HFFc6 (cell line): ENCODE measurements around the gene THUMPD1. TPM values are rescaled to one million over a fixed set of nuclear protein-coding genes. Genes with fewer than 3 reads are reported as not detected.

Source experiments
- DNase-seq: peaks from one replicate; pipeline ENCODE4 v3.0.0-alpha.2; 2018
- H3K27ac Mint-ChIP-seq: 2 replicates; pipeline ENCODE4 v1.8.0; 2020; ENCODE audit warnings: mild to moderate bottlenecking, mixed read lengths
- H3K27me3 Mint-ChIP-seq: 2 replicates; pipeline ENCODE4 v1.8.0; 2021; ENCODE audit warnings: mild to moderate bottlenecking, moderate library complexity, mixed read lengths; ENCODE audit not compliant: insufficient read depth
- H3K36me3 Mint-ChIP-seq: 2 replicates; pipeline ENCODE4 v1.8.0; 2021; ENCODE audit warnings: low read depth, mixed read lengths
- H3K4me1 Mint-ChIP-seq: 2 replicates; pipeline ENCODE4 v1.8.0; 2020; ENCODE audit warnings: low read depth, mixed read lengths
- H3K4me3 Mint-ChIP-seq: 2 replicates; pipeline ENCODE4 v1.8.0; 2020; ENCODE audit warnings: mild to moderate bottlenecking, moderate library complexity, mixed read lengths
- H3K9me3 Mint-ChIP-seq: 2 replicates; pipeline ENCODE4 v1.8.0; 2020; ENCODE audit warnings: mild to moderate bottlenecking, mixed read lengths
- total RNA-seq, 6 experiments: library from RNA; stranded (reverse); fragmentation: NEBNext Ultra II Directional; extraction: Animal tissue kit (Norgen Biotek cat#: 25700); gene quantifications; 2 replicates in 1 of 6; 3 replicates in 5 of 6; pipeline ENCODE4 v1.2.3, GENCODE V29; 2021
- TF ChIP-seq, protein P1 (sequence below): fragments of 200-600 bp; sonication (generic); IDR thresholded peaks from 2 replicates; pipeline ENCODE4 v1.5.0; 2021; ENCODE audit warnings: antibody characterized with exemption, mild to moderate bottlenecking

The THUMPD1 gene
- total RNA-seq, 6 experiments from 2014 or later = 21.9 to 26.1 (median 24.3) TPM

DNA sequence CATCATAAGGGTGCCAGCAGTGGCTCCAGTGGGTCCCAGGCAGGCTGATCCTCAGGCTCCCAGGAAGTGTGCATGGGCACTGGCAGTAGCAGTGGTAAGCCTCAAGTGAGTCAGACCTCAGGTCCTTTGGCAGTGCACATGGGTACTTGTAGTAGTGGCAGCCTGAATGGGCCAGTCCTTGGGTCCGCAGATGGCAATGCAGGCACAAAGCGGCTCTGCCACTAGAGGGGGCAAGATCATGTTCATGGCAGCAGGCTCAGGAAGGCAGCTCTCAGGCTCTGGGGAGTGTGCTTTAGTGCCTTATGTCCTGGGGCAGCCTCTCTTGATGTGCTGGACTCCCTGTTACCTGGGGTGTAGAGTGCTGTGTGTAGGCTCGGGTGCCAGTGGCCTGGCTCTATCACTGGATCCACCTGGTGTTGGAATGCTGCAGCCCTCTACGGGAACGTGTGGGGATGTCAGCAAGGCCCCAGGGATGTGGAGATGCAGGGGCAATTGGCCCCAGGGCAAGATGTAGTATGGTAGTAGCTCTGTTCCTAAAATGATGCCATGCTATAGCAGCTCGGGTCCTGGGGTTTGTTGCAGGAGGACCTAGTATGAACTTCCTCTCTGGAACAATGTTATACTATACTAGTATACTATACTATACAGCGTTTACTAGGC lies 33.2 kb upstream of the THUMPD1 start:
- no peak overlapping the region for H3K4me3 Mint-ChIP-seq
- H3K36me3 Mint-ChIP-seq = no peaks in the 10 kb centered on the region
- no peaks in the 10 kb centered on the region for H3K4me1 Mint-ChIP-seq
- H3K27me3 Mint-ChIP-seq = peaks cover 6% of the 10 kb centered on the region; the same call in 1 of the 2 replicates
- no peak overlapping the region for H3K27ac Mint-ChIP-seq
- H3K9me3 Mint-ChIP-seq = no peaks in the 10 kb centered on the region
- TF ChIP-seq, protein P1, sequence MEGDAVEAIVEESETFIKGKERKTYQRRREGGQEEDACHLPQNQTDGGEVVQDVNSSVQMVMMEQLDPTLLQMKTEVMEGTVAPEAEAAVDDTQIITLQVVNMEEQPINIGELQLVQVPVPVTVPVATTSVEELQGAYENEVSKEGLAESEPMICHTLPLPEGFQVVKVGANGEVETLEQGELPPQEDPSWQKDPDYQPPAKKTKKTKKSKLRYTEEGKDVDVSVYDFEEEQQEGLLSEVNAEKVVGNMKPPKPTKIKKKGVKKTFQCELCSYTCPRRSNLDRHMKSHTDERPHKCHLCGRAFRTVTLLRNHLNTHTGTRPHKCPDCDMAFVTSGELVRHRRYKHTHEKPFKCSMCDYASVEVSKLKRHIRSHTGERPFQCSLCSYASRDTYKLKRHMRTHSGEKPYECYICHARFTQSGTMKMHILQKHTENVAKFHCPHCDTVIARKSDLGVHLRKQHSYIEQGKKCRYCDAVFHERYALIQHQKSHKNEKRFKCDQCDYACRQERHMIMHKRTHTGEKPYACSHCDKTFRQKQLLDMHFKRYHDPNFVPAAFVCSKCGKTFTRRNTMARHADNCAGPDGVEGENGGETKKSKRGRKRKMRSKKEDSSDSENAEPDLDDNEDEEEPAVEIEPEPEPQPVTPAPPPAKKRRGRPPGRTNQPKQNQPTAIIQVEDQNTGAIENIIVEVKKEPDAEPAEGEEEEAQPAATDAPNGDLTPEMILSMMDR = peak; percentile 85
- peak; percentile 54 for DNase-seq

DNA sequence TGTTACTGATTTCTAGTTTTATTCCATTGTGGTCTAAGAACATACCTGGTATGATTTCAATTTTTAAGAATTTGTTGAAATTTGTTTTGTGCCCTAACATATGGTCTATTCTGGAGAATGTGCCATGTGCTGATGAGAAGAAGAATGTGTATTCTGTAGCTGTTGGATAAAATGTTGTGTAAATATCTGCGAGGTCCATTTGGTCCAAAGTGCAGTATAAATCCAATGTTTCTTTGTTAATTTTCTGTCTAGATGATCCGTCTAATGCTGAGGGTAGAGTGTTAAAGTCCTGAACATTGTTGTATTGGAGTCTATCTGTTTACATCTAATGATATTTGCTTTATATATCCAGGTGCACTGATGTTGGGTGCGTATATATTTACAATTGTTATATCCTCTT lies 32.1 kb upstream of the THUMPD1 start:
- Mint-ChIP-seq H3K36me3 (no peaks in the 10 kb centered on the region), H3K4me1 (no peaks in the 10 kb centered on the region), H3K4me3 (no peak overlapping the region), H3K27me3 (peaks cover 6% of the 10 kb centered on the region; the same call in 1 of the 2 replicates), H3K9me3 (no peaks in the 10 kb centered on the region), H3K27ac (no peak overlapping the region)
- DNase-seq = no peak
- TF ChIP-seq, protein P1 = no peak

DNA sequence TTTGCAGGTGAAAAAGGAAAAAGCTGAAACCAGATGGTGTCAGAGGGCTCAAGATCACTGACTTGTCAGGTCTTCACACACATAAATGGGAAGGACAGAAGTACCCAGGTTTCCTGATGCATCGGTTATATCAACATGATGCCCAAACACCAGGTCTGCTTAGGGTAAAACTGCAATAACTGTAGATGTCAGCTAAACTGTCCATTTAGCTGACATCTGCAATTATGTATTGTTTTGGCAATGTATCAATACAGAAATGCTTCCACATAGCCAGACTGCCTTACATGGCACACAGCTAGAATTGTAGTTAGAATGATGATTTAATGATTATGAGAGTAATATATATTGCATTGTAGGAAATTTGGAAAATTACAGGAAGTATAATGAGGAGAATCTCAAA lies 27.2 kb upstream of the THUMPD1 start:
- H3K4me3 Mint-ChIP-seq = no peak overlapping the region
- no peaks in the 10 kb centered on the region for H3K36me3 Mint-ChIP-seq
- H3K27me3 Mint-ChIP-seq = peaks cover 7% of the 10 kb centered on the region
- peaks cover 4% of the 10 kb centered on the region for H3K4me1 Mint-ChIP-seq
- H3K27ac Mint-ChIP-seq = no peak overlapping the region
- no peak for DNase-seq
- TF ChIP-seq, protein P1 = no peak
- H3K9me3 Mint-ChIP-seq = no peaks in the 10 kb centered on the region

DNA sequence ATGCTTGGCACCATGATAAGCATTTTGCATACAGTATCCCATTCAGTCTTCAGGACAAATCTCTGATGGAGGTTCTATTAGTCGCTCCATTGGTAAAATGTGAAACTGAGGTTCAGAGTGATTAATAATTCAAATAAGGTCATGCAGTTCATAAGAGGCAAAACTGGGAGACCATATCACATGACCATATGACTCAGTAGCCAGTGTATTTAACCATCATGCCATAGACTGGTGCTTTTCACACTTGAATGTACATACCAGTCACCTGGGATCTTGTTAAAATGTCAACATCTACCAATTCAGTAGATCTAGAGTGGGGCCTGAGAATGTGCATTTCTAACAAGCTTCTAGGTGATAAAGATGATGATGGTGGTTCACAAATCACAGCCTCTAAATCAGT lies 26.5 kb upstream of the THUMPD1 start:
- no peak overlapping the region for H3K4me3 Mint-ChIP-seq
- DNase-seq = no peak
- H3K36me3 Mint-ChIP-seq = no peaks in the 10 kb centered on the region
- H3K27me3 Mint-ChIP-seq = peaks cover 7% of the 10 kb centered on the region
- no peaks in the 10 kb centered on the region for H3K9me3 Mint-ChIP-seq
- H3K27ac Mint-ChIP-seq = no peak overlapping the region
- TF ChIP-seq, protein P1 = no peak
- peaks cover 10% of the 10 kb centered on the region for H3K4me1 Mint-ChIP-seq

DNA sequence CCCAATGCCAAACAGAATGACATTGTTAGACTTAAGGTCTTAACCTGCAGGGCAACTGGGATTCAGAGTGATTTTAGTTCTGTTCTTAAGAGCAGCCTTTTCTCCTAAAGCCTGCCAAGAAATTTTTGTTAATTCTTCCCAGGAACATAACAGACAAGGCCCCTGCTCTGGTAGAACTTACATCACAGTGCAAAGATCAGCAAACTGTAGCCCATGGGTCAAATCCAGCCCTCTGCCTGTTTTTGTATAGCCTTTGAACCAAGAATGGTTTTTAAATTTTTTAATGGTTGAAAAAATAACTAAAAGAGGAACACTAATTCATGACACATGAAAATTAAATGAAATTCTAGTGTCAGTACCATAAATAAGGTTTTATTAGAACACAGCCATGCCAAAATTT lies 26.0 kb upstream of the THUMPD1 start:
- H3K4me1 Mint-ChIP-seq = peaks cover 13% of the 10 kb centered on the region
- TF ChIP-seq, protein P1 = no peak
- no peak overlapping the region for H3K27ac Mint-ChIP-seq
- no peaks in the 10 kb centered on the region for H3K9me3 Mint-ChIP-seq
- H3K27me3 Mint-ChIP-seq = peaks cover 7% of the 10 kb centered on the region
- no peak for DNase-seq
- no peak overlapping the region for H3K4me3 Mint-ChIP-seq
- H3K36me3 Mint-ChIP-seq = no peaks in the 10 kb centered on the region
